HepG2 (cell line): ENCODE results near the gene RSF1. TPM values are rescaled to one million over a fixed set of nuclear protein-coding genes. Genes with fewer than 3 reads are reported as not detected.

ENCODE experiments used
- HMGA1 ChIP-seq: sonication (generic); formaldehyde crosslinking; conservative IDR thresholded peaks from 2 replicates; pipeline ENCODE4 v1.4.0; 2020; ENCODE audit warnings: missing genetic modification reagents
- MAFF ChIP-seq: IDR thresholded peaks from 2 replicates; pipeline ENCODE4 v1.6.1; 2011; ENCODE audit warnings: low read depth, low read length, improper control_type of control experiment
- POLR2G ChIP-seq: fragments of 200-400 bp; formaldehyde crosslinking; IDR thresholded peaks from 2 replicates; pipeline ENCODE4 v1.6.1; 2018; ENCODE audit warnings: mild to moderate bottlenecking, low read depth, low read length, moderate library complexity
- RARA ChIP-seq: IDR thresholded peaks from 2 replicates; pipeline ENCODE4 v1.6.1; 2016; ENCODE audit warnings: missing genetic modification reagents, missing compliant biosample characterization
- ZBED4 ChIP-seq: sonication (generic); formaldehyde crosslinking; IDR thresholded peaks from 2 replicates; pipeline ENCODE4 v1.4.0; 2020; ENCODE audit warnings: missing genetic modification reagents, borderline replicate concordance
- ZNF207 ChIP-seq: fragments of 450-650 bp; IDR thresholded peaks from 2 replicates; pipeline ENCODE4 v1.6.1; 2016; ENCODE audit warnings: antibody characterized with exemption, borderline replicate concordance
- ZNF232 ChIP-seq: sonication (generic); formaldehyde crosslinking; IDR thresholded peaks from 2 replicates; pipeline ENCODE4 v1.4.0; 2020; ENCODE audit warnings: missing genetic modification reagents, borderline replicate concordance
- polyA plus RNA-seq, 8 experiments: library from polyadenylated mRNA; depleted of rRNA in 3 of 8; stranded (reverse) in 7 of 8; unstranded in 1 of 8; fragments of >200 nt; fragmentation: Illumina TruSeq in 4 of 8; extraction: Trizol in 4 of 8; gene quantifications; 2 replicates each; pipeline versions ENCODE4 v1.2.1 to v1.2.3, GENCODE V29; 2011 to 2016; ENCODE audit warnings: low read depth in 4 of 8, missing spikeins in 1 of 8, mixed read lengths in 1 of 8; ENCODE audit not compliant: insufficient read depth in 1 of 8
- total RNA-seq, 5 experiments: library from RNA; depleted of rRNA; stranded (reverse); fragments of >200 nt; fragmentation: Illumina TruSeq; extraction: Trizol; gene quantifications; 2 replicates each; pipeline ENCODE4 v1.2.3, GENCODE V29; 2016; ENCODE audit warnings: low read depth in 1 of 5
- TF ChIP-seq, protein P1 (sequence below): sonication (generic); formaldehyde crosslinking; conservative IDR thresholded peaks from 2 replicates; pipeline ENCODE4 v1.8.1; 2023; ENCODE audit warnings: missing genetic modification reagents
- TF ChIP-seq, protein P2 (sequence below): IDR thresholded peaks from 2 replicates; pipeline ENCODE4 v1.4.0; 2020; ENCODE audit warnings: mild to moderate bottlenecking, missing genetic modification reagents
- TF ChIP-seq, protein P3 (sequence below): IDR thresholded peaks from 2 replicates; pipeline ENCODE4 v1.6.1; 2016; ENCODE audit warnings: mild to moderate bottlenecking

Gene RSF1
- total and polyA plus RNA-seq, 2 of the 13 experiments (the other 11 are each of a cell fraction or from before 2014, with no cell fraction given) = 15.5 to 33.1 TPM

DNA sequence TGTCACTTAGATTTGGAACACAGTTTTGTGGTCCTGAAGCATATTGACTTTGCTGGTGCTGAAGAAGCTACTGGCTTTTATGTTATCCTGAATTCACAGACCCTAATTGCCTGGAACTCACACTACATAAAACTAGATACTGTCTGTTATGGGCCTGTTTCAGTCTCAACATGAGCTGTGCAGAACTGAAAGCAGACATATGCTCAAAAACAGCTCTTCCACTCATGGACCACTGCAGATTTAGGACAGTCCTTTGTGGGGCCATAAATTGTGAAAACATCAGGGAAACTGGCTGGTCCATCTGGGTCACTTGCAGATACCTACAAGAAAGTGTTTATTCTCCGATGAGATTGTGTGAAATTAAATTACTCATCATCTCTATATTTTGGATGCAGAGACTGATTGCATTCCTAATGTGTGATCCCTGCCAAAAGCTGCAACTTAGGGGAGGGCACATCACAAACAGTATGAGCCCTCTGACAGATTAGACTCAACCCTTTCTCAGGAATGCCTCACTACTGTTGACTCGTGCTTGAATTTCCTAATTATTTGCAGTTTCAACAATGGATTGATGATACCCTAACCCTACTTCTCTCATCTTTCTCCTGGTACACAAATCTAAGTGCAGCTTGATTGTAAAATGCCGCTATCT is 172.7 kb downstream of the RSF1 start (continued):
- TF ChIP-seq ZBED4 (CRISPR knock-in tag) = no peak
- no peak for TF ChIP-seq POLR2G
- TF ChIP-seq, protein P1, sequence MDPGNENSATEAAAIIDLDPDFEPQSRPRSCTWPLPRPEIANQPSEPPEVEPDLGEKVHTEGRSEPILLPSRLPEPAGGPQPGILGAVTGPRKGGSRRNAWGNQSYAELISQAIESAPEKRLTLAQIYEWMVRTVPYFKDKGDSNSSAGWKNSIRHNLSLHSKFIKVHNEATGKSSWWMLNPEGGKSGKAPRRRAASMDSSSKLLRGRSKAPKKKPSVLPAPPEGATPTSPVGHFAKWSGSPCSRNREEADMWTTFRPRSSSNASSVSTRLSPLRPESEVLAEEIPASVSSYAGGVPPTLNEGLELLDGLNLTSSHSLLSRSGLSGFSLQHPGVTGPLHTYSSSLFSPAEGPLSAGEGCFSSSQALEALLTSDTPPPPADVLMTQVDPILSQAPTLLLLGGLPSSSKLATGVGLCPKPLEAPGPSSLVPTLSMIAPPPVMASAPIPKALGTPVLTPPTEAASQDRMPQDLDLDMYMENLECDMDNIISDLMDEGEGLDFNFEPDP = no peak
- TF ChIP-seq ZNF232 (CRISPR knock-in tag) = no peak
- TF ChIP-seq HMGA1 (CRISPR knock-in tag) = no peak
- TF ChIP-seq MAFF = no peak
- TF ChIP-seq, protein P2, sequence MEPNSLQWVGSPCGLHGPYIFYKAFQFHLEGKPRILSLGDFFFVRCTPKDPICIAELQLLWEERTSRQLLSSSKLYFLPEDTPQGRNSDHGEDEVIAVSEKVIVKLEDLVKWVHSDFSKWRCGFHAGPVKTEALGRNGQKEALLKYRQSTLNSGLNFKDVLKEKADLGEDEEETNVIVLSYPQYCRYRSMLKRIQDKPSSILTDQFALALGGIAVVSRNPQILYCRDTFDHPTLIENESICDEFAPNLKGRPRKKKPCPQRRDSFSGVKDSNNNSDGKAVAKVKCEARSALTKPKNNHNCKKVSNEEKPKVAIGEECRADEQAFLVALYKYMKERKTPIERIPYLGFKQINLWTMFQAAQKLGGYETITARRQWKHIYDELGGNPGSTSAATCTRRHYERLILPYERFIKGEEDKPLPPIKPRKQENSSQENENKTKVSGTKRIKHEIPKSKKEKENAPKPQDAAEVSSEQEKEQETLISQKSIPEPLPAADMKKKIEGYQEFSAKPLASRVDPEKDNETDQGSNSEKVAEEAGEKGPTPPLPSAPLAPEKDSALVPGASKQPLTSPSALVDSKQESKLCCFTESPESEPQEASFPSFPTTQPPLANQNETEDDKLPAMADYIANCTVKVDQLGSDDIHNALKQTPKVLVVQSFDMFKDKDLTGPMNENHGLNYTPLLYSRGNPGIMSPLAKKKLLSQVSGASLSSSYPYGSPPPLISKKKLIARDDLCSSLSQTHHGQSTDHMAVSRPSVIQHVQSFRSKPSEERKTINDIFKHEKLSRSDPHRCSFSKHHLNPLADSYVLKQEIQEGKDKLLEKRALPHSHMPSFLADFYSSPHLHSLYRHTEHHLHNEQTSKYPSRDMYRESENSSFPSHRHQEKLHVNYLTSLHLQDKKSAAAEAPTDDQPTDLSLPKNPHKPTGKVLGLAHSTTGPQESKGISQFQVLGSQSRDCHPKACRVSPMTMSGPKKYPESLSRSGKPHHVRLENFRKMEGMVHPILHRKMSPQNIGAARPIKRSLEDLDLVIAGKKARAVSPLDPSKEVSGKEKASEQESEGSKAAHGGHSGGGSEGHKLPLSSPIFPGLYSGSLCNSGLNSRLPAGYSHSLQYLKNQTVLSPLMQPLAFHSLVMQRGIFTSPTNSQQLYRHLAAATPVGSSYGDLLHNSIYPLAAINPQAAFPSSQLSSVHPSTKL (CRISPR knock-in tag) = no peak
- TF ChIP-seq, protein P3, sequence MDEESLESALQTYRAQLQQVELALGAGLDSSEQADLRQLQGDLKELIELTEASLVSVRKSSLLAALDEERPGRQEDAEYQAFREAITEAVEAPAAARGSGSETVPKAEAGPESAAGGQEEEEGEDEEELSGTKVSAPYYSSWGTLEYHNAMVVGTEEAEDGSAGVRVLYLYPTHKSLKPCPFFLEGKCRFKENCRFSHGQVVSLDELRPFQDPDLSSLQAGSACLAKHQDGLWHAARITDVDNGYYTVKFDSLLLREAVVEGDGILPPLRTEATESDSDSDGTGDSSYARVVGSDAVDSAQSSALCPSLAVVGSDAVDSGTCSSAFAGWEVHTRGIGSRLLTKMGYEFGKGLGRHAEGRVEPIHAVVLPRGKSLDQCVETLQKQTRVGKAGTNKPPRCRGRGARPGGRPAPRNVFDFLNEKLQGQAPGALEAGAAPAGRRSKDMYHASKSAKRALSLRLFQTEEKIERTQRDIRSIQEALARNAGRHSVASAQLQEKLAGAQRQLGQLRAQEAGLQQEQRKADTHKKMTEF (CRISPR knock-in tag) = no peak
- no peak for TF ChIP-seq RARA (CRISPR knock-in tag)
- no peak for TF ChIP-seq ZNF207
